ENCODE data around the gene STOM.
"Not testable (repeated sequence)": the region's sequence is repeated elsewhere in the genome, so short reads cannot be mapped to it uniquely, and the experiment has no call there.

Gene STOM

DNA sequence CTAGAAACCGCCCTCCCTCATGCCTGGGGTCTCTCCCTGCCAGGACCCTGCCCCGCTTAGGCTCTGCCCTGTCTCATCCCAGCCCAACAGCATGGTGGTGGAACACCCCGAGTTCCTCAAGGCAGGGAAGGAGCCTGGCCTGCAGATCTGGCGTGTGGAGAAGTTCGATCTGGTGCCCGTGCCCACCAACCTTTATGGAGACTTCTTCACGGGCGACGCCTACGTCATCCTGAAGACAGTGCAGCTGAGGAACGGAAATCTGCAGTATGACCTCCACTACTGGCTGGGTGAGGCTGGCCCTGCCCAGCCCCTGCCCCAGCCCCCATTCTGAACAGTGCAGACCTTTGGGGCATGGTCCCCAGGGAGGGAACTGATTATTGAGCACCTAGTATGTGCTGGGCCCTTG, 68.2 kb downstream of the STOM start:
- no peak for DNase-seq (ENCODE audit: low read depth in 2 of 2)

DNA sequence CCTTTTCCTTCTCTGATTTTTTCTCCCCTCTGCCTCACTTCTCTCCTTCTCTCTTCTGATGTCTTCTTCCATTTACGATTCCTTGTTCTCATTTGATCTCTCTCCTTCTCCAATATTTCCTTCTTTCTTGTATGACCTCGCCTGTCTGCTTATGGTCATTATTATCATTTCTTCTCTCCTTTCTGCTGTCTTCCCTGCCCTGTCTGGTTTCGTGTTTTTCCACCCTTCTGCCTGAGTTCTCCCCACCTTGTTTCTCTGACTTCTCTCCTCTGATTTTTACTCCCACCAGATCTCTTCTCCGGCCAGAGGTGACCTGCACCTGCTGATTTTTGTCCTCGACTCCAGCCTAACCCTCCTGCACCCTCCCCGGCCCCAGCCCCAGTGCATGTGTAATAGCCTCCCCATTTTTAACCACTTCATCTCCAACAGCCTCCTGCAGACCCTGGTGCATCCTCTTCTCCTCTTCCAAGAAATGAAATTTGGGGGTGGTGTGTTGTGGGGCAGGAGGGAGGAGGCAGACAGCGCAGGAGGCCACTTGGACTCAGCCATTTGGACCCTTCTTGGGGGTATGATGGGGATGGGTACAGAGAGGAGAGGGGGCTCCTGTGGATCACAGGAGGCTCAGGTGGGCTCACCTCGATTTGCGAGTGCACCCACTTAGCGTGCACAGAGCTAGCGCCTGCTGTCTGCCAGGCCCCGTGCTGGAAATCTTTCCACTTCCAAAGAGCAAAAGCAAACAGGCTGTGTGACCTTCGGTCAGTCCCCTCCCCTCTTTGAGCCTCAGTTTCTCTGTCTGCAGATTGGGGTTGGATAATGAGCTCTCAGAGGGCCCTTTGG, 69.5 kb downstream of the STOM start:
- no peak for DNase-seq (ENCODE audit: low read depth in 2 of 2)

DNA sequence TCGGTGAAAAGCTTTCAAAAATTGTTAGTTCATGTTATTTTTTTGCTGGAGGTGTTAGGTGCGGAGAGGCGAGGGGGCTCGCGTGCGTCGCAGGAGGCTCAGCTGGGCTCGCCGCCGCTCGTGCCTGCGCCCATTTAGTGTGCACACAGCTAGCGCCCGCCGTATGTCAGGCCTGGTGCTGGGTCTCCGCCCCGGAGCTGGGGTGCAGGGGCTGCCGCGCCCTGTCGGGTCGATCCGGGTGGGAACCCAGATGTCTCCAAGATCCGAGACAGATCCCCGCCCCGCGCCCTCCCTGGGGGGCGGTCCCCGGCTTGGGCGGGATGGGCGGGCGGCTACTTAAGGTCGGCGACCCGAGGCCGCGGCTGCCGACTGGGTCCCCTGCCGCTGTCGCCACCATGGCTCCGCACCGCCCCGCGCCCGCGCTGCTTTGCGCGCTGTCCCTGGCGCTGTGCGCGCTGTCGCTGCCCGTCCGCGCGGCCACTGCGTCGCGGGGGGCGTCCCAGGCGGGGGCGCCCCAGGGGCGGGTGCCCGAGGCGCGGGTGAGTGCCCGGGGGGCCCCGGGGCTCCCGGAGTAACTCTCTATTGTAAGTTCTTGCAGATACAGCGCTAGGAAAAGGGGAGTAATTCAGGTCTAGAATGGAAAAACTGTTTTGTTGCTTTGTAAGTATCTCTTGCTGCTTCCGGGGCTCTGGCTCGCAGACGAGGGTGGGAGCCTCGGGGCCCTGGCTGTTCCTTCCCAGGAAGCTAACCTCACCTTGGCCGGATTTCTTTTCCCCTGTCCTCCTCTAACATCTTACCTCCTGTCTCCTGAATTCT, 70.4 kb downstream of the STOM start:
- no peak for DNase-seq (ENCODE audit: low read depth in 2 of 2)

DNA sequence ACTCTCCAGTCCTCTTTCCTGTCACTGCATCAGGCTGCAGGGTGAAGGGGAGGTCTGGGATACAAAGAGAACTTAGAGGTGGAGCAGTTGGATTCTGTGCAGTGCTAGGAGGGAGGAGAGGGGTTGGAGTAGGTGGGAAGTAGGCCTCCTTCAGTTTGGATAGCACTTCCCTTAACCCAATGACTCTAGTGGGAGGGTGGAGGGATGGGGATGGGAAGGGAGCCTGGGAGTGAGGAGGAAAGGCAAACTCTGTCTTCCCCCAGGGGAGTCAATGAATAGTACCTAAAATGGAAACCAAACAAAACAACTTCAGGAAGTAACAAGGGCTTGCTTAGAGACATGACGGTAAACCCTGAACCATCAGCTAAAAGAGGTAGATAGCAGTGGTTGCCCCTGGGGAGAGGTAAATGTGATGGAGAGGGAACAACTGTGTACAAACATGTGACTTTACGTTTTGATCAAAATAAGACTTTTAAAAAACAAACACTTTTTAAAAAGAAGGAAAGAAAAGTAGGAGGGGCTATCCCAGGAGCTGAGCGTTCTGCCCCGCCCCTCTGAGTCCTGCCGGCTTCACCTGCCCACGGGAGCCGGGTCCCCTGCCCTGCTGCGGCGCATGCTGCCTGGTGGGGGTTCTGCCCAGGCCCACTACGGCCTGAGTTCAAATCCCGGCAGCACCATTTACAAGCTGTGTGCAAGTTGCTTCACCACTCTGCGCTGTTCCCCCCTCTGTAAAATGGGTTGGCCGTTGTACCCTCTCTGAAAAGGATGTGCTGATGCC, 71.2 kb downstream of the STOM start:
- DNase-seq (ENCODE audit: low read depth in 2 of 2) = no peak

DNA sequence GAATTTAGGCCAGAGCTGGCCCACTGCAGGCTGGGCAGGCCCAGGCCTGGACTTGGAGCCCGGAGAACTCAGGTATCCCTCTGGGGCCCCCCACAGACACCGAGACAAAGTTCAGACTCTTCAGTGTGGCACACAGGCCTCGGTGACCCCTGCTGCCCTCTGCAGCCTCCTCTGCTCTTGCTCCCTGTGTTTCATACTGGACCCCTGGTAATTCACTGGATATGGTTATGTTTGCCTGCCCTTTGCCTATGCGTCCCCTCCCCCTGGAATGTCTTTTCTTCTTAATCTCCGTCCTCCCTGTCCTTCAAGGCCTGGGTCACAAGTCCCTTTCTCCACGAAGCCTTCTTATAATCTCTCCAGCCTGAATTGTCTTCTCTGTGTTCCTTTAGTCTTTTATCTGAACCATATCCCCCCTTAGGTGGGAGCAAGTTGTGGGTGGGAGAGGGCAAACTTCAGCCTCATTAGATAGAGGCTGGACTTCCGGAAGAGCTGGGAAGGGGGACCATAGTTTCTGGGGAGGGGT, 72.0 kb downstream of the STOM start:
- no peak for DNase-seq (ENCODE audit: low read depth in 2 of 2)

DNA sequence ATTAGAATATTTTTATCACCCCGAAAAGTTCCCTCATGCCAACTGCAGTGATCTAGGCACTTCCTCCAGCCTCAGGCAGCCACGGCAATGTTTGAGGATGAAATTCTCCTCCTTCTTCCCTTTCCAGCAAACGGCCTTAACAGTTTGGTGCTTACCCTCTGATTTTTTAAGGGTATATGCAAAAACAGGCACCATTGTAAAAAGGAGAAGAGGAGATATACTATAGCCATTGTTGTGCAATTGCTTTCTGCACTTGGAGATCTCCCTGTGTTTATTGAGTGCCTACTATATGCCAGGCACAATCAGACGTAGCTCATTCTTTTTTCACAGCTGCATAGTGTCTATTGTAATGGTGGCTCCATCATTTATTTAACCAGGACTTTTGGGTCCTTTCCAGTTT, 72.7 kb downstream of the STOM start:
- DNase-seq (ENCODE audit: low read depth in 2 of 2) = no peak

DNA sequence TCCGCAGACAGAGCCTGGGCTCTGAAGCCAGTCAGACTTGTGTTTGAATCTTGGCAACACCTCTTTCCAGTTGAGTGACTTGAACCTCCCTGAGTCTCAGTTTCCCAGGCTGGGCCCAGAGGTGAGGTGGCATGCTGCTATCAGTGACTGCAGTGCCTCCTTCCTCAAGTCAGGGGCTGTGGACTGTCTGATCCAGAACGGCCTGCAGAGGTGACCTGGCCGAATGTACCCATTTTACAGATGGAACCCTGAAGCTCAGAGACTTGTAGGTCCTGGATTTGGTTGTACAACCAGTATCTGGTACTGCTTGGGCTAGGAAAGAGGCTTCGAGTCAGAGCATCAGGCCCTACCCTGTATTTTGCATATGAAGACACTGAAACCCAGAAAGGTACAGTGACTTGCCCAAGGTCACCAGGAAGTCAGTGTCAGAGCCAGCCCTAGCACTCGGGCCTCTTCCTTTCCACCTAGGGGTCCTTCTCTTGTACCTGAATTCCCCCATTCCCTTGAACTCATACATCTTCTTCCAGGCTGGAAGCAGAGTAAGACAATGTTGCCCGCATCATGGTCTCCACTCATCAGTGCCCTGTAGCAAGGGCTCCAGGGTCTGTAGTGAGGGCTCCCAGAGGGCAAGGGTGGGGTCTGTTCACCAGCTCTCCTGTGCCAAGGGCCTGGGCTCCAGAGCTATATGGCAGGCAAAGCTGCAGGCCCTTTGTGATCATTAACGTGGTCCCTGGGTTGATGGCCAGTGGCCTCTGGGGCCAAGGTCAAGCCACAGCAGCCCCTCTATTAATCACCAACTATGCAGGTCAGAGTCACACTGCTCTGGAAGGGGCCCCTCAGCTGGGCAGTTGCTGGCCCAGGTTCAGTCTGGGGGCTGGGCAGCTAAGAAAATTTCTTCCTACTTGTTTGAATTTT, 73.6 kb downstream of the STOM start:
- DNase-seq (ENCODE audit: low read depth in 2 of 2) = no peak

DNA sequence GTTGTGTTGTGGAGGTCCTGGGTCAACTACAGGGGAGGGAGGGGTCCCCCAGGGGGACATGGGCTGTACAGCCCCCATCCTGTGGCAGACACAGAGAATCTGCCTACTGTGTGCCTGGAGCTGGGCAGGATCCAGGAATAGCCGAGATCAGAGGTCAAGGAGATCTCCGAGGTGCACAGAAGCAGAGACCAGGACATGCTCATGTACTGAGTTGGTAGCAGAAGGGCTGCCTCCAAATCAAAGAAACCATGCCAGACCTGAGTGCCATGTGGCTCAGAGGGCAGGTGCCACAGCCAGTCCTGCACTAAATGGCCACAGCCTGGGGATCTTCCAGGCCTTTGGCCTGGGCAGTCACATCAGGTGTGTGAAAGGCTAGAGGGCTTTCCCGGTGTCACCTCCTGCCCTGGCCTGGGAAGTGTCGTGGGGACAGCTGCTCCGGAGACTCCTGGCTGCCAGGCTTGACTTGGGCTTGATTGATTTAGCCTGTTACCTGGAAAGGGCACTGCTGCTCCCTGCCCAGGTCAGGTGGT, 74.3 kb downstream of the STOM start:
- no peak for DNase-seq (ENCODE audit: low read depth in 2 of 2)

DNA sequence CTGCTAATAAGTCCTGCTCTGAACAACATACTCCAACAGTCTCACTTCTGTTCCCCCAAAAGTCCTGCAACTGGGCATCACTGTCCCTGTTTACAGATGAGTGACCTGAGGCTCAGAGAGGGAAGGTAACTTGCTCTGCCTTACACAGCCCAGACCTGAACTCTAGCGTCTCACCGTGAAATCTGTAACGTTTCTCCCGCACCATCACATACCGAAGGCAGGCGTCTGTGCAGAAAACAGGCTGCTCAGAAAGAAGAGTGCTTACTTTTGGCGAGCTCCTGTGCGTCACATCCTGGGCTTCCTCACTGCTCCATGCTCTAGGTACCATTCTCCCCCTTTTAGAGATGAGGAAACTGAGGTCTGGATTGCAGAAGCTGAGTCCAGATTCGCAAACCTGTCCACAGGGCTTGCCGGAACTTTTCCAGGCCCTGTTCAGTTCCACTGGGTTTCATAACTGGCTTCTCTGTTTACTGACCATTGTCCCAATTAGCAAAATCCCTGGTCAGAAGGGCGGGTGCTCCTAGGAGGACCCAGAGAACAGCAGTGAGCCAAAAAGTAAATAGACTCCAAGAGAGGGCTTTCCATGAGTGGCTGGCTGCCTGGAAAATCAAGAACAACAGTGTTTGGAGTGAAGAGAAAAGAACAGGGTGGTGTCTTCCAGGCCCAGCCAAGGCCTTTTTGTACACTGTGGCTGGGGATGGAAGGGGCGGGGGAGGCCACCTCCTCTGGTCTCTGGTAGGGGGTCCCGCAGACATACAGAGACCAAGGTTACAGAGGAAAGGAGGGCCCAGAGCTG, 75.0 kb downstream of the STOM start:
- DNase-seq (ENCODE audit: low read depth in 2 of 2) = no peak

DNA sequence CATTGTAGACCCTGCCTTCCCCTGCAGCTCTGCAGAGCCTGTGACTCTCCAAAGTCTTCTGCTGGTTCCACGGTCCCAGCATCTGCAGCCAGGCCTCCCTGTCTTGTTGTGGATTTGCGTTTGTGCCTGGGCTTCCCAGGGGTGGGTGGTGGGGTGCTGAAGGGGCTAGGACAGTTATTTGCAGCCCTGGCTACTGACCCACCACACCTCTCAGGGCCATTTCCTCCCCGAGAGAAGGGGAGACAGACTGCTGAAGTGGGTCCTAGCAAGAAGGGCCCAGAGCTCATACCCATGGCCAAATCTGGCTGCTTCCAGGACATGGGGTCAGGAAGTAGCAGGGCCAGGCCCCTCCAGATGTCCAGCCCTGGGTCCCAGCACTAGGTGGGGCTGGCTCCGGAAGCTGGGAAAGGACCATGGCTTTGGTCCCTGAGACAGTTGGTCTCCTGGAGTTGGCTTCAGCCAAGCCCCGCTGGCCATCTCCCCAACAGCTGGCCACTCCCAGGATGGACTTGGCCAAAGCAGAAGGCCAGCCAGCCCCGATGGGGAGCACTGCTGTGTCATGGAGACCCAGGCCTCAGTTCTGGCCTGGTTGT, 75.8 kb downstream of the STOM start:
- no peak for DNase-seq (ENCODE audit: low read depth in 2 of 2)

DNA sequence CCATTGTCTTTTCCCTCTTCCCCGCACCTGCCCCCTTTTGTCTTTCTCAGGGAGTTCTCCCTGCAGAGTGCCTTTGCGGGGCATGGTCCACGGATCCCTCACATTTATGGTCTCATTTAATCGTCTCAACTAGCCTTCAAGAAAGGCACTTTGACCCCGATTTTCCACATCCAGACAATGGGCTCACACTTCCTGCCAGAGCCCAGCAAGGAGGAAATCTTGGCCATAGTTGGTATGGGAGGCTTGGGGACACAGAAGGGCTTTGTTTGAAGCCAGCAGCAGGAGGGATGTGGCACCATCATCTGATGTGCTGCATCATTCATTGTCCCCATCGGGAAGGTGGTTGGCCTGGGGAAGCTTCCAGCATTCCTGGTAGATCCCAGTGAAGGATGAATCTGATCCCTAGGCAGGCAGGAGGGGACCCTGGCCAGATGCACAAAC, 77.2 kb downstream of the STOM start:
- DNase-seq (ENCODE audit: low read depth in 2 of 2) = no peak

DNA sequence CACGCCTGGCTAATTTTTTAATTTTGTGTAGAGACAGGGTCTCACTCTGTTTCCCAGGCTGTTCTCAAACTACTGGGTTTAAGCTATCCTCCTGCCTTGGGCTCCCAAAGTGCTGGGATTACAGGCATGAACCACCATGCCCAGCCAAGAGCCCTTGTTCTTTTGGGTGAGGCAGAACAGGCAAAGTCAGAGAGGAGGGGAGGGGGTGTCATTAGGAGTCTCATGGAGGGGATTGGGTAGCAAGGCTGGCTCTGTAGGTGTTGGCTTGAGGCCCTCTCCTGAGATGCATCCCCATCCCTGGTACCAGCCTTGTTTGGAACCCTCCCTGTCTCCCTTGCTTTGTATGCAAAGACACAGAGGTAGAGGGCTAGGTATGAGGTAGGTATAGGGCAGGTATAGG, 78.0 kb downstream of the STOM start:
- DNase-seq (ENCODE audit: low read depth in 2 of 2) = no peak

DNA sequence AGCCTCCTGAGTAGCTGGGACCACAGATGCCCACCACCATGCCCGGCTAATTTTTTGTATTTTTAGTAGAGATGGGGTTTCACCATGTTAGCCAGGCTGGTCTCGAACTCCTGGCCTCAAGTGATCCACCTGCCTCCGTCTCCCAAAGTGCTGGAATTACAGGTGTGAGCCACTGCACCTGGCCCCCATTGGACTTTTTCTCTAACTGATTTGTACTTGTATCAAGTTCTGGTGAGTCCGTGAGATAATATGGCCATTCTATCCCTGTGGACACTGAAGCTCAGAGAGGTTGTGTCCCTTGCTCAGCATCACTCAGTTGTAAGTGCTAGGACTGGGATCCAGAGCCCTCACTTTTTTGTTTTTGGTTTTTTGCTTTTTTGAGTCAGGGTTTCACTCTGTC, 78.5 kb downstream of the STOM start:
- not testable (repeated sequence) for DNase-seq (ENCODE audit: low read depth in 2 of 2)

DNA sequence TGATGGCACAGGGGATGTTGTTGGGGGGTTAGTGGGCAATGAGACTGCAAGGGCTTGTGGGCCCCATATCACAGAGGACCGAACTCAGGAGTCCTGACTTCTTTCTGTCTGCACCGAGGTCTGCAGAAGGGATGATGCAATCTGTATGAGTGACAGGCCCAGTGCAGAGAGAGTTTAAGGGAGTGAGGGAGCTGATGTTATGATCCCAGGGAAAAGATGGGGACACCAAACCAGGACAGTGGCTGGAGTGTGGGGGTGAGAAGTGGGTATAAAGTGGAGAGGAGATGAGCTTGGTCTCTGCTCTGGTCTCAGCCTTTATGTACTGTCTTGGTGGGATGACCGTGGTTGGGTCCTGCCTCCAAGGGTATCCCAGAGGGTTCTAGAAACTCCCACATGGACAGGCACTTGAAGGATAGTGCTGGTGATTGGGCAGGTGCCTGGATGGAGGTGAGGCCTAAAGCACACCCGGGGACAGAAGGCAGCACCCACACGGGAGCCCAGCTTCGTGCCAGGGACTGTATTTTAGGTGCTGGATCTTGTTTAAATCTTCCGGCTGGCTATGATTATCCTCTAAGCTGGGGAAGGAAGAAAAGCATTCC, 80.2 kb downstream of the STOM start:
- DNase-seq (ENCODE audit: low read depth in 2 of 2) = no peak

DNA sequence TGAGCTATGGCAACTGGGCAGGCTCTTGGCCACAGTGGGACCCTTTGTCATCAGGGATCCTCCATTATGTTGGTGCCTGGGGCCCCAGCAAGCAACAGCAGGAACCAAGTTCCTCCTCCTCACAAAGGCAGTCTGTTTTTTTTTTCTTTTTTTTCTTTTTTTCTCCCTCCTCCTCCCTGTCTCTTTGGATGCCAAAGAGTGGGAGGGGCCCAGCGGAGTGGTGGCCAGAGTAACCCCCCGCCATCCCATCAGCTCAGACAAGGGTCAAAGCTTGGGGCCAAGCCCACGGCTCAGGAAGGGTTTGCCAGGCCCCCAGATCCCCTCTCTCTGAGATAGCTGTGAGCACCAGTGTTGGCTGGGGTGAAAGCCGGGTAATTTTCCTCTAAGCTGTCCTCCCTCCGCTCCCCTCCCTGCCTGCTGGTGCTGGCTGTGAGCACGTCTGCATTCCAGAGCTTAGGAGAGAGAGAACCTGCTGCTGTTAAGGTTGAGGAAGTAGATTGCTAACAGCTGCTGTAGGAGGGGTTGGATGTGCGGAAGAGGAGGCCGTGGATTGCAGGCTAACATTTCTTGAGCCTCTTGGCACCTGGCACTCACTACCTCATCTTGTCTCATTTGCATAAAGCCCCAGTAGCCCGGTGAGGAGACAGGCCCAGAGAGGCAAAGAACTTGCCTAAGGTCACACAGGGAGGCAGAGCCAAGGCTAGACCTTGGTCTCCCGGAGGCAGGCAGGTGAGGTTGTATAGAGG, 80.9 kb downstream of the STOM start:
- DNase-seq (ENCODE audit: low read depth in 2 of 2) = no peak
